ENCODE data around the gene COL27A1. TPM values are rescaled to one million over a fixed set of nuclear protein-coding genes. Genes with fewer than 3 reads are reported as not detected.

COL27A1 gene
- total and polyA plus RNA-seq, 2 donors from 2014 or later = 13.6 to 45.6 TPM

DNA sequence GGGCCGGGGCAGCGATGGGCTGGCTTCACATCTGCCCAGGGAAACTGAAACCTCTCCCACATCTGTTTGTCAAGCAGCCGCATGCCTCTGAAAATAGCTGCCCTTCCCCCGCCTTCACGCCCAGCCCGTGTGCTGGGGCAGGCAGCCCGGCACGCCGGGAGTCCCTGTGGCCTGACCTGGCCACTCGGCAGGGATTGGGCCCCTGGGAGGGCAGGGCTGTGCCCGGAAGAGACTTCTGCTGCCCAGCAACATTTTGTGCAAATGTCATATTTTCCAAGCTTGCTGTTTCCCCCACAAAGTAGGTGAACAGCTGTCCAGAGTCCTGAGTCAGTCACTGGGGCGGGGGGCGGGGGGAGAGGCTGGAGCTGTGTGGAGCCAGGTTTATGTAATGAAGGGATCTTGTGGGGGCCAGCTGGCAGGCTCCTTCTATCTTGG lies 8.2 kb downstream of the COL27A1 start:
- no peak overlapping the region for H3K4me3 ChIP-seq (ENCODE audit: low read length in 3 of 3)
- no peaks in the 10 kb centered on the region for H3K36me3 ChIP-seq (ENCODE audit: control insufficient read depth in 2 of 3, insufficient read depth in 3 of 3, low read length in 3 of 3)
- FAIRE-seq (no peak), DNase-seq (peak; percentile 60 to 89 (median 70))
- intact Hi-C loops (cut with DNase I) = no loop called here
- H3K27me3 ChIP-seq (ENCODE audit: control insufficient read depth, insufficient read depth, low read length) = no peaks in the 10 kb centered on the region
- H3K9ac ChIP-seq (ENCODE audit: low read length in 3 of 3) = peak overlapping the region in 1 of 3 donors; percentile 44
- H3K9me3 ChIP-seq (ENCODE audit: control insufficient read depth in 2 of 3, insufficient read depth in 1 of 3, low read length in 3 of 3) = no peaks in the 10 kb centered on the region
- peak overlapping the region; percentile 87 for H3K27ac ChIP-seq (ENCODE audit: low read depth in 2 of 2, low read length in 2 of 2)
- TF ChIP-seq, protein P1, sequence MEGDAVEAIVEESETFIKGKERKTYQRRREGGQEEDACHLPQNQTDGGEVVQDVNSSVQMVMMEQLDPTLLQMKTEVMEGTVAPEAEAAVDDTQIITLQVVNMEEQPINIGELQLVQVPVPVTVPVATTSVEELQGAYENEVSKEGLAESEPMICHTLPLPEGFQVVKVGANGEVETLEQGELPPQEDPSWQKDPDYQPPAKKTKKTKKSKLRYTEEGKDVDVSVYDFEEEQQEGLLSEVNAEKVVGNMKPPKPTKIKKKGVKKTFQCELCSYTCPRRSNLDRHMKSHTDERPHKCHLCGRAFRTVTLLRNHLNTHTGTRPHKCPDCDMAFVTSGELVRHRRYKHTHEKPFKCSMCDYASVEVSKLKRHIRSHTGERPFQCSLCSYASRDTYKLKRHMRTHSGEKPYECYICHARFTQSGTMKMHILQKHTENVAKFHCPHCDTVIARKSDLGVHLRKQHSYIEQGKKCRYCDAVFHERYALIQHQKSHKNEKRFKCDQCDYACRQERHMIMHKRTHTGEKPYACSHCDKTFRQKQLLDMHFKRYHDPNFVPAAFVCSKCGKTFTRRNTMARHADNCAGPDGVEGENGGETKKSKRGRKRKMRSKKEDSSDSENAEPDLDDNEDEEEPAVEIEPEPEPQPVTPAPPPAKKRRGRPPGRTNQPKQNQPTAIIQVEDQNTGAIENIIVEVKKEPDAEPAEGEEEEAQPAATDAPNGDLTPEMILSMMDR (IDR thresholded peaks at IDR 0.05; ENCODE audit: borderline replicate concordance, extremely low read depth, insufficient read depth) = no peak
- H3K4me1 ChIP-seq (ENCODE audit: control insufficient read depth in 2 of 3, insufficient read depth in 2 of 3, low read depth in 1 of 3, low read length in 3 of 3) = peaks cover 0 to 39% (median 15%) of the 10 kb centered on the region in 3 donors

DNA sequence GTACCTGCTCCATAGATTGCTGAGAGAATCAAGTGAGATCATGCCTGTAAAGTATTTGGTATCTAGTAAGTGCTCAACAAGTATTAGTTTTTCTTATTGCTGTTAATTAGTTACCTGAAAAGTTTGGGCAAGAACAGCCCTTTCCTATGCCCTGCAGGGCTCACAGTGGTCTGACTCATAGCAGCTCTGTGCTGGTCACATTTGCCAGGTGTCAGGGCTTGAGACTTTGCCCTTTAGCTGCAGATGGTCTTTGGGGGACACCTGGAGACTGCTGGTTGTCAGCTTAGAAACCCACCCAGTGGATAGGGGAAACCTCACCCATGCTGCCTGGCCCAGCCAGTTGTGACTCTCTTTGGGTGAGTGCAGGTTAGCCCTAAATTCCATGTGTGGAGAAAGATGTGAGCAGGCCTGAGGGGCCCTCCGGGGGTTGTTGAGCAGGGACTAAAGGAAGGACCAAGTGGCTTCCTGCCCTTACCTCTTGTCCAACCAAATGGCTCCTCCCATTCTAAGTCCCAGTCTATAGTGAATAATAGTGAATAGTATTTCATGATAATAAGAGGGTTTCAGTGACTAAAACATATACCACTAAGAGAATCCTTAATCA lies 9.0 kb downstream of the COL27A1 start:
- TF ChIP-seq, protein P1 (IDR thresholded peaks at IDR 0.05; ENCODE audit: borderline replicate concordance, extremely low read depth, insufficient read depth) = no peak
- Histone ChIP-seq H3K4me1 (ENCODE audit: control insufficient read depth in 2 of 3, insufficient read depth in 2 of 3, low read depth in 1 of 3, low read length in 3 of 3) (peaks cover 0 to 36% (median 17%) of the 10 kb centered on the region in 3 donors), H3K9ac (ENCODE audit: low read length in 3 of 3) (peak overlapping the region in 1 of 3 donors; percentile 44), H3K4me3 (ENCODE audit: low read length in 3 of 3) (no peak overlapping the region), H3K36me3 (ENCODE audit: control insufficient read depth in 2 of 3, insufficient read depth in 3 of 3, low read length in 3 of 3) (no peaks in the 10 kb centered on the region), H3K27me3 (ENCODE audit: control insufficient read depth, insufficient read depth, low read length) (no peaks in the 10 kb centered on the region), H3K9me3 (ENCODE audit: control insufficient read depth in 2 of 3, insufficient read depth in 1 of 3, low read length in 3 of 3) (no peaks in the 10 kb centered on the region), H3K27ac (ENCODE audit: low read depth in 2 of 2, low read length in 2 of 2) (peak overlapping the region; percentile 87)
- FAIRE-seq (no peak), DNase-seq (peak in 1 of 5 donors; percentile 67)
- intact Hi-C loops (cut with DNase I) = no loop called here

DNA sequence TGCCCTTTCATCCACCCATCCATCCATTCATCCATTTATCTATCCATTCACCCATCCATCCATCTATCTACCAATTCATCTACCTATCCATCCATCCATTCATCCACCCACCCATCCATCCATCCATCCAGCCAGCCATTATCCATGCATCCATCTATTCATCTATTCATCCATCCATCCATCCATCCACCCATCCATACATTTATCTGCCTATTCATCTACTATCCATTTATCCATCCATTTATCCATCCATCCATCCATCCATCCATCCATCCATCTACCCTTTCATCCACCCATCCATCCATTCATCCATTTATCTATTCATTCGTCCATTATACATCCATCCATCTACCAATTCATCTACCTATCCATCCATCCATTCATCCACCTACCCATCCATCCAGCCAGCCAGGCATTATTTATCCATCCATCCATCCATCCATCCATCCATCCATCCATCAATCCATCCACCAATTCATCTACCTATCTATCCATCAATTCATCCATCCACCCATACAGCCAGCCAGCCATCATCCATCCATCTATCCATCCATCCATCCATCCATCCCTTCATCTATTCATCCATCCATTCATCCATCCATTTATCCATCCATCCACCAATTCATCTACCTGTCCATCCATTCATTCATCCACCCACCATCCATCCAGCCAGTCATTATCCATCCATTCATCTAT lies 10.2 kb downstream of the COL27A1 start:
- peaks cover 0 to 29% (median 23%) of the 10 kb centered on the region in 3 donors for H3K4me1 ChIP-seq (ENCODE audit: control insufficient read depth in 2 of 3, insufficient read depth in 2 of 3, low read depth in 1 of 3, low read length in 3 of 3)
- H3K9ac ChIP-seq (ENCODE audit: low read length in 3 of 3) = no peak overlapping the region
- H3K9me3 ChIP-seq (ENCODE audit: control insufficient read depth in 2 of 3, insufficient read depth in 1 of 3, low read length in 3 of 3) = no peaks in the 10 kb centered on the region
- no peak overlapping the region for H3K27ac ChIP-seq (ENCODE audit: low read depth in 2 of 2, low read length in 2 of 2)
- H3K27me3 ChIP-seq (ENCODE audit: control insufficient read depth, insufficient read depth, low read length) = no peaks in the 10 kb centered on the region
- no peak for FAIRE-seq
- intact Hi-C loops (cut with DNase I) = no loop called here
- TF ChIP-seq, protein P1 (IDR thresholded peaks at IDR 0.05; ENCODE audit: borderline replicate concordance, extremely low read depth, insufficient read depth) = no peak
- no peaks in the 10 kb centered on the region for H3K36me3 ChIP-seq (ENCODE audit: control insufficient read depth in 2 of 3, insufficient read depth in 3 of 3, low read length in 3 of 3)
- no peak for DNase-seq
- H3K4me3 ChIP-seq (ENCODE audit: low read length in 3 of 3) = no peak overlapping the region

Measured in kidney (tissue), 14 donors.